Measurements from ENCODE around the gene PCSK7.
"Not testable (repeated sequence)": the region's sequence is repeated elsewhere in the genome, so short reads cannot be mapped to it uniquely, and the experiment has no call there.

The PCSK7 gene

GRCh38 chr11:117212697-117213355 lies 19.0 kb downstream of the PCSK7 start:
- DNase-seq: no peak

GRCh38 chr11:117210620-117211019 lies 21.3 kb downstream of the PCSK7 start:
- DNase-seq: no peak

GRCh38 chr11:117209351-117210125 lies 22.3 kb downstream of the PCSK7 start:
- not testable (repeated sequence) for DNase-seq

- not testable (repeated sequence) for DNase-seq
Observed at GRCh38 chr11:117208710-117209109, 23.2 kb downstream of the PCSK7 start.

GRCh38 chr11:117207481-117207880 lies 24.4 kb downstream of the PCSK7 start:
- not testable (repeated sequence) for DNase-seq

- not testable (repeated sequence) for DNase-seq
Observed at GRCh38 chr11:117206859-117207258, 25.0 kb downstream of the PCSK7 start.

GRCh38 chr11:117206111-117206510 lies 25.8 kb downstream of the PCSK7 start:
- DNase-seq: not testable (repeated sequence)

GRCh38 chr11:117205211-117205818 lies 26.6 kb downstream of the PCSK7 start:
- no peak for DNase-seq

GRCh38 chr11:117204283-117205080 lies 27.4 kb downstream of the PCSK7 start:
- DNase-seq: no peak

GRCh38 chr11:117203069-117203407 lies 28.8 kb downstream of the PCSK7 start:
- DNase-seq: no peak

- DNase-seq: no peak
Observed at GRCh38 chr11:117202386-117203068, 29.3 kb downstream of the PCSK7 start.

GRCh38 chr11:117201658-117202305 lies 30.1 kb downstream of the PCSK7 start:
- DNase-seq: no peak

GRCh38 chr11:117200813-117201657 lies 30.8 kb downstream of the PCSK7 start:
- no peak for DNase-seq

GRCh38 chr11:117199916-117200812 lies 31.7 kb downstream of the PCSK7 start:
- DNase-seq: no peak

GRCh38 chr11:117199053-117199915 lies 32.6 kb downstream of the PCSK7 start, which contains the start of gene TAGLN:
Gene TAGLN (plus strand): TSS chr11:117199370. CDS start chr11:117203014, 3,644 bp downstream.
- no peak for DNase-seq

- DNase-seq: no peak
Observed at GRCh38 chr11:117198613-117199012, 33.3 kb downstream of the PCSK7 start.

- no peak for DNase-seq
Observed at GRCh38 chr11:117197516-117198456, 34.1 kb downstream of the PCSK7 start.

- no peak for DNase-seq
Observed at GRCh38 chr11:117197006-117197405, 34.9 kb downstream of the PCSK7 start.
